ENCODE results near the gene TULP1.
A peak's percentile ranks its signal among the peaks of the same experiment; 100 is the strongest.

TULP1 gene

GRCh38 chr6:35454391-35455110 lies 58.1 kb downstream of the TULP1 start:
- no peak for DNase-seq

GRCh38 chr6:35453236-35453635 lies 59.5 kb downstream of the TULP1 start:
- no peak for DNase-seq

- DNase-seq = peak; percentile 90
Observed at GRCh38 chr6:35452183-35453090, 60.3 kb downstream of the TULP1 start, which contains the start of gene FANCE. Gene FANCE, plus strand, starts transcription at chr6:35452338. Its CDS starts 208 bp downstream, at chr6:35452546.

GRCh38 chr6:35451354-35452182 lies 61.1 kb downstream of the TULP1 start:
- DNase-seq = no peak

GRCh38 chr6:35449287-35449881 lies 63.3 kb downstream of the TULP1 start:
- DNase-seq = peak; percentile 85

- DNase-seq = no peak
Observed at GRCh38 chr6:35448191-35448590, 64.5 kb downstream of the TULP1 start.

Measured in midbrain (tissue), 1 donor.